Measurements from ENCODE around the gene CWF19L2. TPM values are rescaled to one million over a fixed set of nuclear protein-coding genes. Genes with fewer than 3 reads are reported as not detected.
A peak's percentile ranks its signal among the peaks of the same experiment; 100 is the strongest.
"Not testable (repeated sequence)": the region's sequence is repeated elsewhere in the genome, so short reads cannot be mapped to it uniquely, and the experiment has no call there.

Gene CWF19L2
- total RNA-seq, 1 donor from 2014 or later: 7.6 TPM

DNA sequence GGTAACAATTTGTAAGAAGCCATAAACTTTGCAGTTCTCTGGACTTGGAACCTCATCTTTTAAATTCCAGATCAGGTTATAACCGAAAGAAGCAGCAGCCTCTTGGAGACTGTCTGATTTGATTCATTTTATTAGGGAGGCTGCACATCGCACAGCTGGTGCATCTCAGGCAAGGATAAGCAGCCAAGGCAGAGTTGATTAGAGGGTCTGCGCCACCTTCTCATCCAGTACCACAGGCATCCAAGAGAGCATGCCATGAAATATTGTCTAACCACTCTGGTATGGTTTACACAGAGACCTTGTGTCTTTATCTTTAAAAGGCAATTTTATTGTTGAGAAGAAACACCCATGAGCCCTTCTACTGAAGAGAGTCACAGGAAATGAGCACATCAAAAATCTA lies 16.2 kb upstream of the CWF19L2 start:
- no peak for DNase-seq (ENCODE audit: low read depth)
- Histone ChIP-seq H3K27me3 (ENCODE audit: control insufficient read depth, insufficient read depth, low read length) (no peaks in the 10 kb centered on the region), H3K4me3 (ENCODE audit: low read depth, low read length) (no peak overlapping the region), H3K36me3 (ENCODE audit: control insufficient read depth, insufficient read depth, low read length) (no peaks in the 10 kb centered on the region)
- TF ChIP-seq, protein P1, sequence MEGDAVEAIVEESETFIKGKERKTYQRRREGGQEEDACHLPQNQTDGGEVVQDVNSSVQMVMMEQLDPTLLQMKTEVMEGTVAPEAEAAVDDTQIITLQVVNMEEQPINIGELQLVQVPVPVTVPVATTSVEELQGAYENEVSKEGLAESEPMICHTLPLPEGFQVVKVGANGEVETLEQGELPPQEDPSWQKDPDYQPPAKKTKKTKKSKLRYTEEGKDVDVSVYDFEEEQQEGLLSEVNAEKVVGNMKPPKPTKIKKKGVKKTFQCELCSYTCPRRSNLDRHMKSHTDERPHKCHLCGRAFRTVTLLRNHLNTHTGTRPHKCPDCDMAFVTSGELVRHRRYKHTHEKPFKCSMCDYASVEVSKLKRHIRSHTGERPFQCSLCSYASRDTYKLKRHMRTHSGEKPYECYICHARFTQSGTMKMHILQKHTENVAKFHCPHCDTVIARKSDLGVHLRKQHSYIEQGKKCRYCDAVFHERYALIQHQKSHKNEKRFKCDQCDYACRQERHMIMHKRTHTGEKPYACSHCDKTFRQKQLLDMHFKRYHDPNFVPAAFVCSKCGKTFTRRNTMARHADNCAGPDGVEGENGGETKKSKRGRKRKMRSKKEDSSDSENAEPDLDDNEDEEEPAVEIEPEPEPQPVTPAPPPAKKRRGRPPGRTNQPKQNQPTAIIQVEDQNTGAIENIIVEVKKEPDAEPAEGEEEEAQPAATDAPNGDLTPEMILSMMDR (IDR thresholded peaks at IDR 0.05; ENCODE audit: insufficient read depth, low read length, poor library complexity, severe bottlenecking): no peak

DNA sequence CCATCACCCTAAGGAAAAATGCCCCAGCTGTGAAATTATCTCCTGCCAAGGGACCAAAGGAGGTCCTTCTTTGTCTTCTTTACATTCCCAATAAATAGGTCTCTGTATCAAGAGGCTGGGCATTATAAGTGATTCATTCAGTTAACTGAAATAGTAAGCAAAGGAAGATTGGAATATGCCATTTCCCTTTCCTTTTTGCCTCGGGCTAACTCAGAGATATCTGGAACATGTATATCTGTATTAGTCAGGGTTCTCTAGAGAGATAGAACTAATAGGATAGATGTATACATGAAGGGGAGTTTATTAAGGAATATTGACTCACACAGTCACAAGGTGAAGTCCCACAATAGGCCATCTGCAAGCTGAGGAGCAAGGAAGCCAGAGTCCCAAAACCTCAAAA lies 15.3 kb upstream of the CWF19L2 start:
- TF ChIP-seq, protein P1 (IDR thresholded peaks at IDR 0.05; ENCODE audit: insufficient read depth, low read length, poor library complexity, severe bottlenecking): no peak
- no peaks in the 10 kb centered on the region for H3K27me3 ChIP-seq (ENCODE audit: control insufficient read depth, insufficient read depth, low read length)
- DNase-seq (ENCODE audit: low read depth): no peak
- no peaks in the 10 kb centered on the region for H3K36me3 ChIP-seq (ENCODE audit: control insufficient read depth, insufficient read depth, low read length)
- no peak overlapping the region for H3K4me3 ChIP-seq (ENCODE audit: low read depth, low read length)

DNA sequence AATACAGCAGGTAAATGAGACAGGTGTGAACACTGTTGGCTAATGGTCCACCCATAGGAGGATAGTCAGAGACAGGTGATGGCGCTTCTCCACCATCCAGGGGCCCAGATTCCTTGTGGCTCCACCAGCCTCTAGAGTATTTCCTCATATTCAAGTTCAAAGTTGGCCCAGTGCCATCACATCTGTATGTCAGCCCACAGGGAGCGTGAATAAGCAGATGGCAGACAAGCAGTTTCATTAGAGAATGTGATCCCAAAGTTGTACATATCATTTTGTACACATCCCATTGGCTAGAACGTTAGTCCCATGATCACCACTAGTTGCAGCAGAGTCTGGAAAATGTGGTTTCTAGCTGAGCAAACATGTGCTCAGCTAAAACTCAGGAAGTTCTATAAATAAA lies 11.0 kb upstream of the CWF19L2 start:
- DNase-seq (ENCODE audit: low read depth): no peak
- TF ChIP-seq, protein P1 (IDR thresholded peaks at IDR 0.05; ENCODE audit: insufficient read depth, low read length, poor library complexity, severe bottlenecking): no peak
- Histone ChIP-seq H3K4me3 (ENCODE audit: low read depth, low read length) (no peak overlapping the region), H3K27me3 (ENCODE audit: control insufficient read depth, insufficient read depth, low read length) (no peaks in the 10 kb centered on the region), H3K36me3 (ENCODE audit: control insufficient read depth, insufficient read depth, low read length) (no peaks in the 10 kb centered on the region)

DNA sequence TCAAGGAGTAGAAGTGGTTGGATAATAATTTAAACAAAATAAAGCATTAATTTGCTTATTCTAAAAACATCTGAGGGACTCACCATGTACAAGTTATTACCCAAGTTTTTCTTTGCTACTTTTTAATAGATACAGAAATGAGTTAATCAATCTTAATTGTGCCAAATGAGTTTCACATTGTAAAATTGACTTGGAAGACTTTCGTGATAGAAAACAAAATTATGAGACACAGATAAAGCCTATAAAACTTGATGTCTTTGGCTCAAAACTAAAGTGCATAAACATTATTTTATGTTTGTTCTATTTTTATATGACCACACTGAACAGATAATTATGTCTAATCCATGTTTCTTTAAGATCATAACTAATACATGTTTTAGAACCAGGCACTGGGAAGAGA lies 10.1 kb upstream of the CWF19L2 start:
- Histone ChIP-seq H3K27me3 (ENCODE audit: control insufficient read depth, insufficient read depth, low read length) (no peaks in the 10 kb centered on the region), H3K4me3 (ENCODE audit: low read depth, low read length) (no peak overlapping the region), H3K36me3 (ENCODE audit: control insufficient read depth, insufficient read depth, low read length) (no peaks in the 10 kb centered on the region)
- TF ChIP-seq, protein P1 (IDR thresholded peaks at IDR 0.05; ENCODE audit: insufficient read depth, low read length, poor library complexity, severe bottlenecking): no peak
- DNase-seq (ENCODE audit: low read depth): no peak

DNA sequence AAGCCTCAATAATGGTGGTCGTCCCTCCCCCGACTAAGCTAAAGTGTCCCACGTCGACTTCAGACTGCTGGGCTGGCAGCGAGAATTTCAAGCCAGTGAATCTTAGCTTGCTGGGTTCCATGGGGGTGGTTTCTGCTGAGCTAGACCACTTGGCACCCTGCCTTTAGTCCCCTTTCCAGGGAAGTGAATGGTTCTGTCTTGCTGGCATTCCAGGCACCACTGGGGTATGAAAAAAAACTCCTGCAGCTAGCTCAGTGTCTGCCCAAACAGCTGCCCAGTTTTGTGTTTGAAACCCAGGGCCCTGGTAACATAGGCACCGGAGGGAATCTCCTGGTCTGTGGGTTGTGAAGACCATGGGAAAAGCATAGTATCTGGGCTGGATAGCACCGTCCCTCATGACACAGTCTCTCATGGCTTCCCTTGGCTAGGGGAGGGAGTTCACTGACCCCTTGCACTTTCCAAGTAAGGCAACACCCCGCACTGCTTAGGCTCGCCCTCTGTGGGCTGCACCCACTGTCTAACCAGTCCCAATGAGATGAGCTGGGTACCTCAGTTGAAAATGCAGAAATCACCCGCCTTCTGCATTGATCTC lies 8.7 kb upstream of the CWF19L2 start:
- not testable (repeated sequence) for DNase-seq (ENCODE audit: low read depth); H3K27me3 ChIP-seq (ENCODE audit: control insufficient read depth, insufficient read depth, low read length); H3K4me3 ChIP-seq (ENCODE audit: low read depth, low read length); H3K36me3 ChIP-seq (ENCODE audit: control insufficient read depth, insufficient read depth, low read length)

DNA sequence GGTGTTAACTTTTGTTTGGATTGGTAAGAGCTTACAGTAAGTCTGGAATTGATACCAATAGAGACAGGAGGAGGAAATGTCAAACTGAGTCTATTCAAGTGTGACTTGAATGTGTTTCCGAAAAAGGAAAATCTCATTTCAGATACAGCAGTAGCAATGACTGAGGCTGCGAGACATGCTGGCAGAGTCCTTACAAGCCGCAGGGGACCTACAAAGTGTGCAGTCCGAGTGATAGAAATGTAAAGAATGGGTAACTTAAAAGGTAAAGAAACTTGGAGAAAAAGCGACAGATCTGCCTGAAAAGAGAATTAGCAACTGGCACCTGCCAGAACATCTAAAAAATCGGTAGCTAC lies 444 bp downstream of the CWF19L2 start:
- TF ChIP-seq, protein P1 (IDR thresholded peaks at IDR 0.05; ENCODE audit: insufficient read depth, low read length, poor library complexity, severe bottlenecking): no peak
- Histone ChIP-seq H3K27me3 (ENCODE audit: control insufficient read depth, insufficient read depth, low read length) (no peaks in the 10 kb centered on the region), H3K4me3 (ENCODE audit: low read depth, low read length) (peak overlapping the region; percentile 94), H3K36me3 (ENCODE audit: control insufficient read depth, insufficient read depth, low read length) (no peaks in the 10 kb centered on the region)
- no peak for DNase-seq (ENCODE audit: low read depth)
